NCI-H1417 (cell line): ENCODE results near the gene SLC28A1.

Experiments
- DNase-seq, 3 experiments: peaks; one replicate each; lab custom pipeline; 2025; lab: John Stamatoyannopoulos, UW

SLC28A1 gene

DNA sequence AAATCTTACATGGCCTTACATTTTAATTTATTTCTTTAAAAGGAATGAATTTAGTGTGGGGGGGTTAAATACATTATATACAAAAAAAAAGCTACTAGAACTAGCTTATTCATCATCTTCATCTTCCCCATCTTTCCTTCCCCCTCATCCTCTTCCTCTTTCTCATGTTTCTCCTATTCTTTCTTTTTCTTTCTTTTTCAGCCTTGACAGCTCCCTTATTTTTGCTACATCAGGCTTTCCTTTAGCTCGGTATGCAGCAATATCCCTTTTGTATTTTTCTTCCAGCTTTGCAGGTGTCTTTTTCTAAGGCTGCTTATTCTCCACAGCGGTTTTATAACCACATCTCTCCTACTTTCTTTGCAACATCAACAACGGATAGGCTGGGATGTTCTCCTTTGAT is 55.9 kb downstream of the SLC28A1 start:
- no peak for DNase-seq

DNA sequence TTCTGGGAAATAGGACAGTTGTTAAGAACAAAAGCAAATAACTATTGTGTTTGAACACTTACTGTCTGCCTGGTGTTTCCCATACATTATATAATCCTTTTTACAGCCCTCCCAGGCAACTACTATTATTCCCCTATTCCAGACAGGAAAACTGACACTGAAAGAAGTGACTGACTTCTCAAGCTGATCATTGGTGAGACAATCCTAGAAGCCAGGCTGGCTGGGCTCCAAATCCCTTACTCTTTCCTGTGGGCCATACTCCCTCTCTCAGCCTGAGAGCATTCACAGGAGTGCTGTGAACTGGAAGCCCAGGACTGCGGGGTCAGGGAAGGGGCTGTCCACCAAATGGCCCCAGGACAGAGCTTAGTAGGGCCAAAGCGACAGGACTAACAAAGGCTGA is 58.0 kb downstream of the SLC28A1 start:
- peak in 1 of 3 experiments; percentile 18 for DNase-seq

DNA sequence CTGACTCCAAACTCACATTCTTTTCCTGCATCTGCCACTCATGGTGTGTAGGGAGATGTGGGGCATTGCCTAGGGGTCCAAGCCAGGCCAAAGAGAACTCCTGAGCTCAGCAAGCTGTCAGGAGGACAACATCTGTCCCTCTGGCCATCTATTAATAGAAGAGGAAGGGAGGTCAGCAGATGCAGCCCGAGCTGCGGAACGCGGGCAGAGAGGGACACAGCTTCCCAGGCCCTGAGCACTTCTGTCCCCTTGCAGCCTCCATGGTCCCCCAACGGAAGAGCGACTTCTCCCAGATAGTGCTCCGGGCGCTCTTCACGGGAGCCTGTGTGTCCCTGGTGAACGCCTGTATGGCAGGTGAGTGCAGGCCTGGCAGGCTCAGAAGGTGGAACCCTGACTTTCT is 59.8 kb downstream of the SLC28A1 start:
- DNase-seq = no peak

DNA sequence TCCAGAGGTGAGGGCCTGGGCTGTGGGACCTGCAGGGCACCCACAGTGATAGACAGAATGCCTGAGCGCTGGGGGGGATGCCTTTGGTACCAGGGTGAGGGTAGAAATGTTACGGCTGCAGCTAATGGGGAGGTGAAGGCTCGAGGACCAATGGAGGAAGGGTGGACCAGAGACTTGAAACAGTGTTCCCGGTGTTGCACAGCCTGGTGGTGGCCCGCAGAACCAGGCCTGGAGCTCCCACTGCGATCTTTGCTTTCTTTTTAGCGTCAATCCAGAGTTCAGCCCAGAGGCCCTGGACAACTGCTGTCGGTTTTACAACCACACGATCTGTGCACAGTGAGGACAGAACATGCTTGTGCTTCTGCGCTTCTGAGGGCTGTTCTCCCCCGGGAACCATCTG is 60.4 kb downstream of the SLC28A1 start:
- DNase-seq = no peak

DNA sequence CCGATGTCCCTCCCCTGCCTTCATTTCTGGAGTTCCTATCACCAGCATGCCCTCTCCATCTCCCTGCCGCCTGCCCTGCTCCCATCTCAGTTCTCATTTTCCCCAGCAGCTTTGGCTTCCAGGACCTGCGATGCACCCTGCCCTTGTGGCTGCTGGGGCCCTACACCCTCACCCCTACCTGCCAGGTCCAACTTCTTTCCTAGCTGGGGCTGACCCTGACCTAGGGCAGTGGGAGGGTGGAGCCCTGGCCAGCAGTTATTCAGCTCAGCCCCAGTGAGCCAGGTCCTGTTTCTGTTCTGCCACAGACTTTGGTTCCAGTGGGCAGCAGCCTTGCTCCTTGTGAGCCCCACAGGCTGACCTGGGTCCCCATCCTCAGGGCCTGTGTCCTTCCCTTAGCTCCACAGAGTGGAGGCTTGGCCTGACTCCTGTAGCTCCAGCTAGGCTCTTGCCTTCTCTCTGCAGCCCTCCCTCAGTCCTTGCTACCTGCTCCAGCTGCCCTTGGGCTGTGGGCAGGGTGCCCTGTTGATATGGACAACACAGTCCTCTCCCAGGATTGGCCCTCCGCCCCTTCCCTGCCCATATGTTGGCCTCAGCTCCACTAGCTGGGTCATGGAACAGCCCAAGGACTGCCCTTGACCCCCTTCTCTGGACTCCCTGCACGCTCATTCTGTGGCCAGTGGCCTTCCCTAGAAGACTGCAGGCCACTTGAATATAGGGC is 62.5 kb downstream of the SLC28A1 start:
- no peak for DNase-seq

GRCh38 chr15:84947947-84948830 is 63.7 kb downstream of the SLC28A1 start:
- DNase-seq = no peak

GRCh38 chr15:84949043-84949442 is 64.6 kb downstream of the SLC28A1 start:
- no peak for DNase-seq

DNA sequence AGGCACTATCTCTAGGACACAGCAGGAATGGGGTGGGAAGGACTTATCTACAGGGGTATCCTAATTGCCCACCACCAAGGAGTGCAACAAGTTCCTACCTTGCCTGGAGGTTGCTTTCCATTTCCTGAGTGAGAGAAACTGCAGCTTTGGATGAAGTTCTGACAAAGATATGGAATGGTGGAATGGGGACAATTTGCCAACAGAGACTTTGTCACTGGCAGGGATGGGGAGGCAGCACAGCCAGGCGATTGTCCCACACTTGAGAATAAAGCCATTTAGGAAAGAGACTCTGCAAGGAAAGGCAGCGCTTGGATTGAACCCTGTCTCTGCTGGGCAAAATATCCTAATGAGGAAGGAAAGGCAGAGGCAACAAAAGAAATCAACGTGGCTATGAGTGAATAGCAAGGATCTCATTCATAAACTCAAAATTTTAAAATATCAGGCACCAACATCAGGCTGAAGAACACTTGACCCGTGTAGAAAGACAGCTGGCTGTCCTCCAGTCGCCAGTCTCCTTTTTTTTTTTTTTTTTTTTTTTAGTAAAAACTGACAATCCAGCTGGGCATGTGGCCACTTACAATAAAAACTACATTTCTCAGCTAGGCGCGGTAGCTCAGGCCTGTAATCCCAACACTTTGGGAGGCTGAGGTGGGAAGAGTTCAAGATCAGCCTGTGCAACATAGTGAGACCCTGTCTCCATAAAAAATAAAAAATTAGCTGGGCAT is 65.5 kb downstream of the SLC28A1 start:
- DNase-seq = no peak

DNA sequence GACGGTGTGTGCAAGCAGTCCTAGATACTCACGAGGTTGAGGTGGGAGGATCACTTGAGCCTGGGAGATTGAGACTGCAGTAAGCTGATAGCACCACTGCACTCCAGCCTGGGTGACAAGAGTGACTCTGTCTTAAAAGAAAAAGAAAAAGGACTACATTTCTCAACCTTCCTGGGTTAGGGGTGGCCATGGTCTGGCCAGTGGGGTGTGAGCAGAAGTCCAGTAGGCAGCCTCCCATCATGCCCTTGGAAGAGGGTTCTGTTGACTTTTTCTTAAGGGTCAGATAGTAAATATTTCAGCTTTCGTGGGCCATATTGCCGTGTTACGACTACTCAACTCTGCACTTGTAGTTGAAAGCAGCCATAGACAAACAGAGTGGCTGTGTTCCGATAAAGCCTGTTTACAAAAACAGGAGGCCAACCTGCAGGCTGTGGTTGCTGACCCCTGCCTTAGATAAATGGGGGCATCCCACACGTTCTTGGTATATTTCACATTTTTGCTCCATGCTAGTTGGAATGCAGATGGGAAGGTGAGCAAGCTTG is 66.2 kb downstream of the SLC28A1 start:
- DNase-seq = no peak

GRCh38 chr15:84951736-84952135 is 67.3 kb downstream of the SLC28A1 start:
- no peak for DNase-seq

DNA sequence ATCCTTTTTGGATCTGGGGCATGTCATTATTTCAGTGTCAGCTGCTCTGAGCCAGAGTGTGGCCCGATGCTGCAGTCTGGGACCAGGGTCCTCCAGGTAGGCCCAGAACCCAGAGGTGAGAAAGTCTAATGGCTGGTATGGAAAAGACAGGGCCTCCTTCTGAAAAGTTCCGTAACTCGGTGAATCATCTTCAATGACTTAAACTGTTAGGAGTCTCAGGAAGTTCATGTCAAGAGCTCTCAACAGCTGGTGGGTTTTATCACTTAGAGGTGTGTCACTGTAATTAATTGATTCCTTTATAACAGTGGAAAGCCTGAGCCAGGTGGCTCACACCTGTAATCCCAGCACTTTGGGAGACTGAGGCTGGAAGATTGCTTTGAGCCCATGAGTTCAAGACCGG is 68.7 kb downstream of the SLC28A1 start:
- no peak for DNase-seq

GRCh38 chr15:84953726-84954125 is 69.3 kb downstream of the SLC28A1 start:
- no peak for DNase-seq

DNA sequence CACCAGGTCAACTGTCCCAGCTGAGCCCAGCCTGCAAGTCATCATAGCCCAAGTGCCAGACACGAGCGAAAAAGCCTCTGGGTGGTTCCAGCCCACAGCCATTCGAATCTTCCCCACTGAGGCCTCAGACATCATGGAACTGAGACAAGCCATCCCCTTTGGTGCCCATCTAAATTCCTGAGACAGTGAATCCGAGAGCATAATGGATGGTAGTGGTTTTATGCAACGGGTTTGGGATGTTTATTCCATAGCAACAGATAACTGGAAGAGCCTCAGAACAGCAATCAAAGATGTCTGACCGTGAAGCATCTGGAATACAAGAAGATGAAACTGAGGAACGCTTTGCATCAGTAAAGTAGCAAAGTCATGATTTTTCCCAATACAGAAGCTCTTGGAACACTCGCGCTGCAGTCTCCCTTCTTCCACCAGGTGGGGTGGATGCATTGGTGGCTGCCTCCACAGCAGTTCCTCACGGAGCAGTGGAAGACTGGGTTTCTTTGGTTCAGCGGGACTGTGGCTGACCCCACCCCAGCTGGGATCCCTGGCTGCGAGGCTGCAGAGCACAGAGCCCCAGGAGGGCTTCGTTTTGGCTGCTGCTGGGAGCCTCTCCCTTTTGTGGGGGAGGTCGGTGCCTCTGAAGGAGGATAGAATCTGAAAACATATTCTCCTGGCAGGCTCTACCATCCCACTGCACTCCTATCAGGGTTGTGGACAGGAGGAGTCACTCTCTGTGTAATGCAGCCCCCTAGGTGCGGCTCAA is 70.8 kb downstream of the SLC28A1 start:
- DNase-seq = peak; percentile 1 to 81 (median 64)

- DNase-seq = no peak
Observed at GRCh38 chr15:84956199-84956598, 71.7 kb downstream of the SLC28A1 start.

- DNase-seq = peak in 2 of 3 experiments; percentile 14 to 38
Observed at GRCh38 chr15:84960391-84961113, 76.1 kb downstream of the SLC28A1 start.

- no peak for DNase-seq
Observed at GRCh38 chr15:84961114-84961452, 76.6 kb downstream of the SLC28A1 start.

- no peak for DNase-seq
Observed at GRCh38 chr15:84961707-84962106, 77.2 kb downstream of the SLC28A1 start.

GRCh38 chr15:84962955-84963354 is 78.5 kb downstream of the SLC28A1 start:
- no peak for DNase-seq

DNA sequence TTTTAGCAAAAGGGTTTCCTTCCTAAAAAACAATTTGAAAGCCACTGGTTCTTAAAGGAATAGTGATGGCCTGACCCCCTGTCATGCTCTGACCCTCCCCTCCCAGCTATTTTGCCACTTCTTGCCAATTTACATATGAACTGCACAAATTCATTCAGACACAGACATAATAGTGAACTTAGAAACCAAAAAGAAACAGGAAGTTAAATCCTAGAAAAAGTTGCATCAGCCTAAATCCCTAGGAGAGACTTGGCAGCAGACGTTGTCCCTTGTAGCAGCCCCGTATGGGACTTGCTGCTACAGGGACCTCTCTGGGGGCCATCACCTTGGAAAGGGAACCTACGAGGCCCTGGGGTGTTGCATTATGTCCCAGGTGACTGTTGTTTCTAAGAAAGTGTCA is 82.9 kb downstream of the SLC28A1 start:
- DNase-seq = no peak

- no peak for DNase-seq
Observed at GRCh38 chr15:84968301-84968700, 83.8 kb downstream of the SLC28A1 start.

DNA sequence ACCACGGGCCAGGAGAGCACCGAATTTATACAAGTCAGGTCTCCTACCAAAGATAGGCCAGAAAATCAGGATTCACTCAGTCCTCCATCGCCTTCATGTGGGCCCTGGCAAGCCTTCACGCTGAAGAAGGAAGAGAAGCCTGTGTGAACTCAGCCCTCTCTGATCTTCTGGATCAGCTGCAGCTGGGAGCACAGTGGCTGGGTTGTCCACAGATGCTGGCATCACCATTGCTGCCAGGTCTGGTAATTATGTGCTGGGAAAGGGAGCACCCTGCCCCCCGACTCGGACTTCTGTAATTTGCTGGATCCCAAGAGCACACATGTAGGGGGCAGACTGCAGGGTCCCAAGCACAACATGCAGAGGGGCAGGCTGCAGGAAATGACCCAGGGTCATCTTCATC is 84.8 kb downstream of the SLC28A1 start:
- DNase-seq = no peak
